Measurements from ENCODE around the gene COPS7A. TPM values are rescaled to one million over a fixed set of nuclear protein-coding genes. Genes with fewer than 3 reads are reported as not detected.
A peak's percentile ranks its signal among the peaks of the same experiment; 100 is the strongest.

The COPS7A gene
- total RNA-seq, 2 experiments from 2014 or later: 51.1 to 71.2 TPM

DNA sequence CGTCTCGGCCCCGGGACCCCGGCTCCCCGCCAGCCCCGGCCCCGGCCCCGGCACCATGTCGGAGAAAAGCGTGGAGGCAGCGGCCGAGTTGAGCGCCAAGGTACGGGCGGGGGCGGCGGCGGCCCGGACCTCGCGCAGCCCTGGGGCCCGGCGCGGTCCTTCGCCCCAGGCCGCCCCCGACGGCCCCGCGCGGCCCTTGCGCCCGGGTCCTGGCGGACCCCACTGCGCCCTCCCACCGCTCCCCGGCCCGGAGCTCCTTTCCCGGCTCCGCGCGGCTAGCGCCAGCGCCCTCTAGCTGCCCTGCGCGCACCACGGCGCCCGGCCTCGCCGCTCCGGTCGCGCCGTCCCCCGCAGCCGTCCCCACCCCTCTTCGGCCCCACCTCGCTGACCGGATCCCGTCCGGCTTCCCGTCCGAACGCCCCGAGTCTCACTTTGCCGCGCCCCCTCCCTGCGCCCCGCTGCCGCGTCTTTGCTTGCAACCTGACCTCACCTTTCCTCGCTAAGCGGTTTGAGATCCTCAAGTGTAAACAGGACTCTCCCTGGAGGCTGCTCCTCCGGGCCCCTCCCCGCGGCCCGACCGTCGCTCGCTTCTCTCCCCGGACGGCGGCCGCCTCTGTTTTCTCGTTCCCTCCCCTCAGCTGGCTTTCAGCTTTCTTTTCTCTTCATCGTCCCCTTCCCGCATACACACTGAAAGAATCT is 43.0 kb downstream of the COPS7A start:
- H3K79me2 ChIP-seq (ENCODE audit: insufficient read depth, low read depth, low read length): no peaks in the 10 kb centered on the region
- peak; percentile 76 for DNase-seq (ENCODE audit: low spot score)
- no peaks in the 10 kb centered on the region for H3K9me2 ChIP-seq (ENCODE audit: insufficient read depth, low read length)
- CTCF ChIA-PET (ENCODE audit: unreplicated experiment): interaction anchor here (0.5 to 2.8 kb wide), 10 partner anchors 12 to 245 kb away, joined by 3 to 21 read pairs (median 4); partner anchors contain the start of genes COPS7A and MLF2
- intact Hi-C loops (cut with micrococcal nuclease; ENCODE audit: unreplicated experiment): loop anchor here (1.0 kb wide), 1 partner anchor 13 kb away; the partner anchor contains the start of gene MLF2
- no peaks in the 10 kb centered on the region for H3K36me3 ChIP-seq (ENCODE audit: insufficient read depth, low read length)
- TF ChIP-seq, protein P1, sequence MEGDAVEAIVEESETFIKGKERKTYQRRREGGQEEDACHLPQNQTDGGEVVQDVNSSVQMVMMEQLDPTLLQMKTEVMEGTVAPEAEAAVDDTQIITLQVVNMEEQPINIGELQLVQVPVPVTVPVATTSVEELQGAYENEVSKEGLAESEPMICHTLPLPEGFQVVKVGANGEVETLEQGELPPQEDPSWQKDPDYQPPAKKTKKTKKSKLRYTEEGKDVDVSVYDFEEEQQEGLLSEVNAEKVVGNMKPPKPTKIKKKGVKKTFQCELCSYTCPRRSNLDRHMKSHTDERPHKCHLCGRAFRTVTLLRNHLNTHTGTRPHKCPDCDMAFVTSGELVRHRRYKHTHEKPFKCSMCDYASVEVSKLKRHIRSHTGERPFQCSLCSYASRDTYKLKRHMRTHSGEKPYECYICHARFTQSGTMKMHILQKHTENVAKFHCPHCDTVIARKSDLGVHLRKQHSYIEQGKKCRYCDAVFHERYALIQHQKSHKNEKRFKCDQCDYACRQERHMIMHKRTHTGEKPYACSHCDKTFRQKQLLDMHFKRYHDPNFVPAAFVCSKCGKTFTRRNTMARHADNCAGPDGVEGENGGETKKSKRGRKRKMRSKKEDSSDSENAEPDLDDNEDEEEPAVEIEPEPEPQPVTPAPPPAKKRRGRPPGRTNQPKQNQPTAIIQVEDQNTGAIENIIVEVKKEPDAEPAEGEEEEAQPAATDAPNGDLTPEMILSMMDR (conservative IDR thresholded peaks at IDR 0.05; ENCODE audit: low read length): peak; percentile 75
- no peak for TF ChIP-seq EZH2phosphoT487 (IDR thresholded peaks at IDR 0.05; ENCODE audit: borderline replicate concordance, low read depth, low read length)
- H4K20me1 ChIP-seq (ENCODE audit: insufficient read depth, low read length): no peaks in the 10 kb centered on the region
- BruUV-seq (replicated peaks): no TSS peak
- peaks cover 40% of the 10 kb centered on the region for H3K4me1 ChIP-seq (ENCODE audit: insufficient read depth, low read length, poor library complexity, severe bottlenecking)
- peak overlapping the region; percentile 71 for H3K4me3 ChIP-seq (ENCODE audit: low read depth, low read length, poor library complexity, severe bottlenecking)
- no peak overlapping the region for H3K27ac ChIP-seq (ENCODE audit: low read depth, low read length, poor library complexity, severe bottlenecking)
- H2AFZ ChIP-seq (ENCODE audit: low read length): peak overlapping the region; percentile 67; the same call in 1 of the 2 replicates
- POLR2A ChIA-PET: interaction anchor here (0.6 to 2.1 kb wide), 4 partner anchors 13 to 192 kb away, joined by 5 to 7 read pairs (median 6); partner anchors contain the start of gene MLF2
- H3K9me3 ChIP-seq (ENCODE audit: low read length): no peaks in the 10 kb centered on the region
- peak overlapping the region; percentile 68 for H3K4me2 ChIP-seq (ENCODE audit: low read length)

DNA sequence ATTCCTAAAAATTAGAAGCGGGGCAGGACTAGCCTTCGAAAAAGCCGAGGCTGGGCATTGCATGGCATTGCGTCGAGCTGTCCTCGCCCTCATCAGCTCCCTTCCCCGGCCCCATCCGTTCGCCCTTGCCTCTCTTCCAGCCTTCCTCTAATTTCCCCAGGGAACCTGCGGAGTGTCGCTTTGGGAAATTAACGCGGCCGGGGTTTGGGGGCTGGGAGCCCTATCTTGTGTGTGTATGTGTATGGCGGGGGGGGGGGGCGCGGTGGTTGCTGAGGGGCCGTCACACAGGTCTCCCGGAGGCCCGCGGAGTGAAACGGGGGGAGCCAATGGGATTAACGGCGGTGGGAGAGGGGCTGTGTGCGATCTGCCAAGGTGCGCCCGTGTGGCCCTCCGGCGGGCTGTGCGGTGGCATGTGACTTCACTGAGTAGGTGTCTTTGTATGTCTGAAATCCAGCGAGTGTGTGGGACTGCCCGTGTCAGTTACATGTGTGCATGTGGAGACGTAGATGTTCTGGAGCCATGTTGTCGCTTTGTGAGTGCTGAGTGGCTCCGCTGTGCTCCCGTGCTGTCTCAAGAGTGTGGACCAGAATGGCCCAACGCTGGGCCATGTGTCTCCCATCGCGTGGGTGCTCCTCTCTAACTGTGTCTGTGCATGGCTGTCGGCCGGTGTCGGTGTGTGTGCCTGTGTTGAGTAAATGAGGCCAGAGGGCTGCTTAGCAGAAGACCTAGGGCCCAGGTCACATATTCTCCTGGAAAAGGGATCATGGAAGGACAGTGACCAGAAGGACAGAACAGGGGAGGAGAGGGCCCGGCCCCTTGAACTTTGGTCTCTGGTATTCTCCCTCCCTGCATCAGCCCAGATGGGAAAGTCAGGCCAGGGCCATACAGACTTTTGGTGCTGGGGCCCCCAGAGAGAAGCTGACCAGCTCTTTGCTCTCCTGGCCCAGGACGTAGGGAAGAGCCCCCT is 43.8 kb downstream of the COPS7A start:
- Histone ChIP-seq H3K79me2 (ENCODE audit: insufficient read depth, low read depth, low read length) (no peaks in the 10 kb centered on the region), H3K9me2 (ENCODE audit: insufficient read depth, low read length) (no peaks in the 10 kb centered on the region), H3K4me2 (ENCODE audit: low read length) (peak overlapping the region; percentile 68), H2AFZ (ENCODE audit: low read length) (peak overlapping the region; percentile 67; the same call in 1 of the 2 replicates), H3K4me1 (ENCODE audit: insufficient read depth, low read length, poor library complexity, severe bottlenecking) (peaks cover 48% of the 10 kb centered on the region), H3K36me3 (ENCODE audit: insufficient read depth, low read length) (no peaks in the 10 kb centered on the region), H3K9me3 (ENCODE audit: low read length) (no peaks in the 10 kb centered on the region), H3K27ac (ENCODE audit: low read depth, low read length, poor library complexity, severe bottlenecking) (no peak overlapping the region), H3K4me3 (ENCODE audit: low read depth, low read length, poor library complexity, severe bottlenecking) (peak overlapping the region; percentile 71), H4K20me1 (ENCODE audit: insufficient read depth, low read length) (no peaks in the 10 kb centered on the region)
- intact Hi-C loops (cut with micrococcal nuclease; ENCODE audit: unreplicated experiment): no loop called here
- BruUV-seq (replicated peaks): no TSS peak
- no peak for TF ChIP-seq EZH2phosphoT487 (IDR thresholded peaks at IDR 0.05; ENCODE audit: borderline replicate concordance, low read depth, low read length)
- TF ChIP-seq, protein P1 (conservative IDR thresholded peaks at IDR 0.05; ENCODE audit: low read length): no peak
- DNase-seq (ENCODE audit: low spot score): no peak
- ChIA-PET CTCF (ENCODE audit: unreplicated experiment) (interaction anchor here (0.5 to 2.8 kb wide), 3 partner anchors 11 to 44 kb away, joined by 3 to 21 read pairs (median 6); partner anchors contain the start of genes COPS7A and MLF2), POLR2A (interaction anchor here (1.6 to 2.1 kb wide), 2 partner anchors 14 to 15 kb away, joined by 5 to 7 read pairs; partner anchors contain the start of gene MLF2)
